Daoy (cell line): ENCODE results near the gene SYNCRIP. TPM values are rescaled to one million over a fixed set of nuclear protein-coding genes. Genes with fewer than 3 reads are reported as not detected.
"Not testable (repeated sequence)": the region's sequence is repeated elsewhere in the genome, so short reads cannot be mapped to it uniquely, and the experiment has no call there.

ENCODE experiments used
- DNase-seq: peaks from one replicate; pipeline ENCODE4 v3.0.0-alpha.2; 2015; ENCODE audit warnings: low read depth
- total RNA-seq: library from RNA; depleted of rRNA; stranded (reverse); fragments of >200 nt; shearing (Covaris generic); gene quantifications from 2 replicates; pipeline ENCODE4 v1.2.3, GENCODE V29; 2014; rRNA removed

SYNCRIP gene
- 130 and 153 TPM in 2 replicates for total RNA-seq

GRCh38 chr6:85642774-85643536 lies at the start of gene SYNCRIP:
SYNCRIP (minus strand) TSS chr6:85642886; CDS start chr6:85641439, 1,447 bp downstream.
- peak; percentile 100 for DNase-seq

- no peak for DNase-seq
These were observed 48.8 kb upstream of the SYNCRIP start for GRCh38 chr6:85691478-85691877.

DNA sequence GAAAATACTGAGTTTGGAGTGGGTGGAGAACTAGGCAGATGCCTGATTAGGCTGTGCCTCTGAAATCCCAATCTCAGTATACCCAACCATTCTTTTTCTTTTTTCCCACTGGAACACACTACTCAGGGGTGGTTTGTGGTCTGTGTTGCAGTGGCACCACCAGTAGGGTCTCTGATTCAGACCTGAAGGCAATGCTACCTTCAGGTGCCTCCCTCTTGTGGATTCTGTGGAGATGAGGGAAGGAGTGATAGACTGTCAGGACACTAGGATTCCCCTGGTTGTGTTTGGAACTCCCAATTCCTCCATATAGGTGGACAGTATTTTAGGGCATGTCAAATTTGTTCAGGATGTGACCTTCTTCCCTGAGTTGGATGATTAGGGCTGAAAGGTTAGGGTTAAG lies 47.4 kb upstream of the SYNCRIP start:
- no peak for DNase-seq

- DNase-seq, result no peak
These were observed 43.0 kb upstream of the SYNCRIP start for GRCh38 chr6:85685713-85686112.

DNA sequence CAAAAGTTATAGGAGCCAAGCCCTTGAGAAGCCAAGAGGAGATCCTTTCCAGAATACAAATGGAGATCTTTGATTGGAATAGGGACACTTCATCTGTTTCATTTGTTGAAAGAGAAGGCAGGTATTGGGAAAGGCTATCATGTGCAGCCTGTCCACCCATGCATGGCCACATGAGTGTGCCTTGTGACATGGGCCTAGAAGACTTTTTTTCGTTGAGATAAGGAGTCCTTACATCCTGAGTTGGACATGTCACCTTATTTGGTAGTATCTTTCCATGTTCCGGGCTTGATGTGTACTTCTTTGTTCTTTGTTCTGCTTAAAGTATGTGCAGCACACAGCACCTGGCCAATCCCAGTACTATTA lies 42.1 kb upstream of the SYNCRIP start:
- no peak for DNase-seq

DNA sequence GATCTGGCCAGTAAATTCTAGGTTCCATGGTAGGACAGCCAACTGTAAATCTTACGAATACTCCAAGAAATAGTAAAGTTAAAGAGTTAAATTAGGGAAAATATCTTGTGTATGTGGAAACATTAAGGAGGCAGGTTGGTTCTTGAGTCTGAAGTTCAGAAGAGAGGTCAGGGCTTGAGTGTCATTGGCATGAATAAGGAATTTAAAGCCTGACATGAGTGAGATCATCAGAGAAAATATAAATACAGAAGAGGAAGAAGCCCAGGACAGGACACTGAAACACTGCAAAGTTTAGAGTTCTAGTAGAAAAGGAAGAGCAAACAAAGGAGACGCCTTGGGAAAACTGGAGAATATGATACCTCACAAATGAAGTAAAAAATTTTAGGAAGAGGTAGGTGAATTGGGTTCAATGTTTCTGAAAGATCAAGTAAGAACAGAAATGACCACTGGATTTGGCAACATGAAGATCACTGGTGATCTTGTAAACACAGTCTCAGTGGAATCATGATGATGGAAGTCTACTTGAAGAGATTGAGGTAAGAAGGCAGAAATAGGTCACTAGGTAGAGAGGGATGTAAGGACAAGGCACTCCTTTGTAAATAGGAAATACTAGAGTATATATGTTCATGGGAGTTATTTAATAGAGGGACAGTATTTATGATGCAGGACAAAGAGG lies 41.6 kb upstream of the SYNCRIP start:
- DNase-seq, result no peak

GRCh38 chr6:85681899-85682298 lies 39.2 kb upstream of the SYNCRIP start:
- DNase-seq, result not testable (repeated sequence)

DNA sequence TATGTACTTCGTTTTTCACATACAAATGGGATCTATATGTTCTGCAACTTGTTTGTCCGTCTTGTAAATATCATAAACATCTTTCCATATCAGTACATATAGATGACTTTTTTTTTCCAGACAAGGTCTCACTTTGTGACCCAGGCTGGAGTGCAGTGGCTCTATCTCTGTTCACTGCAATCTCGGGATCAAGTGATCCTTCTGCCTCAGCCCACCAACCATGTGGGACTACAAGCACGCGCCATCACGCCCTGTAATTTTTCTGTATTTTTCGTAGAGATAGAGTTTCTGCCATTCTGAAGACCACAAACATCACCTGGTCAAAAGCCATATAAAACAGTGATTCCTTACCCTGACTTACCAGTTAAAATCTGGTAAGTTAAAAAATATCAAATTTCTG lies 37.7 kb upstream of the SYNCRIP start:
- peak; percentile 22 for DNase-seq

DNA sequence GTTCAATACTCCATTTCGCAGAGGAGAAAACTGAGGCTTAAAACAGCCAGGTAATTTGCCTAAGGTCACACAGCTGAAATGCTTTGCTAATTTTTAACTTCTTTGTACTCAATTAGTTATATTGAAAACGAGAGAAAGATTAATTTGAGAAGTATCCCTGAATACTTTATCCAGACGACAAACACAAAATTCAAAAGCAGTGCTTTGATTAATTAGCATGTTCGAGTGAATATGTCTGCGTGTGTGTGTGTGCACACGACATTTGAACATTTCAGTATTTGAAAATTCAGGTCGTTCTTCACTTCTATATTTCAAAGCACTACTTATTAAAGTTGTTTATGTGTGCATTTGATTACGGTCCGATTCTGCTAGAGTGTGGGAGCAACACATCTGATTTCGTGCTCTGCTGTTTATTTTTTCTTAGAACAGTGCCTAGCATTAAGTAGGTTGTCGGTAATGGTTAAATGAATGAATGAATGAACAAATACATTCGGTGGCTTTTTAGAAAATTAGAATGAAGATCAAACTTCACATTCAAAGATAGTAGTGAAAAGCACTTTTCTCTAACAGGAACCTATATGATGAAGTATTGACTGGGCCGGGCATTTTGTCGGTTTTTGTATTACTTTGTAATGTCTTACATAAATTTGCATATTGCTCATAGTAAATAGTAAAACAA lies 36.9 kb upstream of the SYNCRIP start:
- no peak for DNase-seq

DNA sequence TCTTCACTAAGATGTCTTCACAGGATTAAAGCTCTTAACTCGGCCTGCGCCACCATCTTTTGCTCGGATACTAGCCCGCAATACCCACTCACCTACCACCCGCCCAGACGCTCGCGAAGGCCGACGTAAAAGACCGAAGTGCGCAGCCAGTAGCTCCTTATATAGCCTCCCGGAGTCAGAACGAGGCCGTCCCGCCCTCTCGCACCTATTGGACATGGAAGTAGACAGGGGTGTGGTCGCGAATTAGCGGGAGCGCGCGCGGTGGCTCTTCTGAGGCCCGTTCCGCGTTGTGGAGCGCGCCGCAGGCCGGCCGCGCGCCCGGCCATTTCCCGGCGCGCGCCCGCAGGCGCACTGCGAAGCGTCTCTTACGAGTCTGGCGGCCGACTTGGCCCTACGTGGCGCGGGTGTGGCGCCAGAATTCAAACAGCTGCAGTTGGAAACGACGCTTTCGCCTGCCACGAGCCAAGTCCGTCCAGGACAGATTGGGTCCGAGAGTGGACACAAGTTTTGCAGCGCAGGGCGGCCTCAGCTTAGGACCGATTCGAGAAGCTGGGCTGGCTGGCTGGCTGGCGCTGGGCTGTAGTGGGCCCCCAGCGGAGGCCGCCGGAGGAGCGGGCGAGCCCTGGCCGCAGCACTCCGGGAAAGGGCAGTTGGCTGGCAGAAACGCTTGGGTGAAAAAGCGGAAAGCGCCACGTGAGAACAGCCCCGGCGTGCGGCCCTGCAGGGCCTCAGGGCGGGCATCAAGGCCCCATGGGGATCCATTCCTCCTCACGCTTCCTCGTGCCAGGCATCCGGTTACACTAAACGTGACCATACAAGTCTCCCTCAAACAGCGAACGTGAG lies 36.1 kb upstream of the SYNCRIP start:
- DNase-seq, result peak; percentile 100

GRCh38 chr6:85678026-85678601 lies 35.4 kb upstream of the SYNCRIP start:
- no peak for DNase-seq

GRCh38 chr6:85677234-85677956 lies 34.7 kb upstream of the SYNCRIP start:
- DNase-seq, result peak; percentile 13

DNA sequence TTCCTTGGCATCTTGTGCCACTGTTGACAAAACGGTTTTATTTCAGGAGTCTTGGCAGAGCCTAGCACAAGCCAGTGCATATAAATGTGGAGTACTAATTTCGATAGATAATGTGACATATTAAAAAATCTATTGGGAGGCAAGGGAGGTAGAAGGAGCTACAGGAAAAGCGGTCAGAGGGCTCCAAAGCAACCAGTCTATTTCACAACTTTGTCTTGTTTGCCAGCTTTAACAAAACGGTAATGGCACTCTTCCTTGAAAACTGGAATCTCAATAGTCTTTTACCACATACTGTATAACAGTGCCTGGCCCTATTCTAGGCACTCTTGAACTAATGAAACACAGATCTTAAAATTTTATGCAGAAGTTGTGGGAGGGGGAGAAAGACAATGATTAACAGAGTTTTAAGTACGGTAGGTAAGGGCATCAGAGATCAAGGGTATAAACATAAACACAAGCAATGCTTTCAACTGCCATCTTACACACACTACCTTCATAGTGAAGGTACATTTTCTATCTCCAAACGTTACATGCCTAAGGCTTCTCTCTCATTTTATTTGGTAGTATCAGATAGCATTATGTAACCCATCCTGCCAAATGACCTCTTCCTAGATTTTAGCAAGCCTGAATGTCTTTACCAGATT lies 33.5 kb upstream of the SYNCRIP start:
- no peak for DNase-seq

DNA sequence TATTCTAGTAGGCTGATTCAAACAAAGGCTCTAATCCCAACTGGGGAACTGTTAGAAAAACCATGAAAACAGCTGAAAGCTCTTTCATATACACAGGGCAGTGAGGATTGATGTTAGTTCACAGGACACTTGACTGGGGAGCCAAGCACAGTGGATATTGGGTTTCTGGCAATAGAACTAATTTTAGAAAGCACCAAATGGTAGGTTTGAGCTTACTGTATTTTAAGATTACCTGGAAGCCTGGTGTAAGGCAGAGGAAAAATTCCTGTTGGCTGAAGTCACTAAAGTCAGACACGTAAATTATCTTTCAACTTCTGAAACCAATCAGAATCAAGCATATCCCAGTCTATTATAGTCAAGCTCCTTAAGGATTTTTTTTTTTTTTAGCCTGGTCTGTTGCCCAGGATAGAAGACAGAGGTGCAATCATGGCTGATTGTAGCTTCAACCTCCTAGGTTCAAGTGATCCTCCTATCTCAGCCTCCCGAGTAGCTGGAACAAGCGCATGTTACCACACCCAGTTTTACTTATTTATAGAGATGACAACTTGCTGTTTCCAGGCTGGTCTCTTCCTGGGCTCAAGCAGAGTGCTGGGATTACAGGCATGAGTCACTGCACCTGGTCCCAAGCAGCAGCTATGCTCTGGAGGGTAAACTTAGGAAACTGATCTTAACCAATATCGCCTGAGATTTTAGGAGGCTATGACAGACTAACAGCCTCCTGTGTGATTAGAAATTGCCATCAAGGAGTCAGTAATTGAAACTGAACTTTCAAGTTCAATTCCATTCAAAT lies 32.5 kb upstream of the SYNCRIP start:
- peak; percentile 64 for DNase-seq

DNA sequence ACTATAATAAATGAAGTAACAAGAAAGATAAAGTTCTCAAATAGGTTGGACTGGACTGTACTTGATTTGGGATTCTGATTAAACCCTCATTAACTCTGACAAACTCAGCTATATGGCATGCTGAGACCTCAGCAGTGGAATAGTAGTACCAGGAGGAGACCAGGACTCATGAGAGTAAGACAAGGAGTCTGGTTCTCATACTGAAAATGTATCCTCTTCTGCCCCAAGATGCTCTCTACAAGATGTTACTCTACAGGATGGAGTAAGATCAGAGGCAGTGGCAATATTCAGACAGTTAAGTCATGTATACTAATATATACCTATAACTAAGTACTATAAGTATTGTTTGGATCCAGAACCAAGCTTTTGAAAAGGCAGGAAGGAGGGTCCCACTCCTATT lies 31.9 kb upstream of the SYNCRIP start:
- DNase-seq, result no peak

- no peak for DNase-seq
These were observed 30.8 kb upstream of the SYNCRIP start for GRCh38 chr6:85673198-85674139.

DNA sequence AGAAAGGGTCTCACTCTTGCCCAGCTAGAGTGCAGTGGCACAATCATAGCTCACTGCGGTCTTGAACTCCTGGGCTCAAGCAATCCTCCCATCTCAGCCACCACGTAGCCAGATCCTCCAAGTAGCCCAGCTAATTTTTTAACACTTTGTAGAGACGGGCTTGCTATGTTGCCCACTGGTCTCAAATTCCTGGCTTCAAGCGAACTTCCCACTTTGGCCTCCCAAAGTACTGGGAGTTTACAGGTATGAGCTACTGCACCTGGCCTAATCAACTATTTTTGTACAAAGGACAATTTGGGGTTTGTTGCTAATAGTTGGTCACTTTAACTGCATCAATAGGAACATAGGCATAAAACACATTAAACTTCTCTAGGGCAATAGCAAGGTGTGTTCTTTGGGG lies 29.9 kb upstream of the SYNCRIP start:
- DNase-seq, result peak; percentile 6

DNA sequence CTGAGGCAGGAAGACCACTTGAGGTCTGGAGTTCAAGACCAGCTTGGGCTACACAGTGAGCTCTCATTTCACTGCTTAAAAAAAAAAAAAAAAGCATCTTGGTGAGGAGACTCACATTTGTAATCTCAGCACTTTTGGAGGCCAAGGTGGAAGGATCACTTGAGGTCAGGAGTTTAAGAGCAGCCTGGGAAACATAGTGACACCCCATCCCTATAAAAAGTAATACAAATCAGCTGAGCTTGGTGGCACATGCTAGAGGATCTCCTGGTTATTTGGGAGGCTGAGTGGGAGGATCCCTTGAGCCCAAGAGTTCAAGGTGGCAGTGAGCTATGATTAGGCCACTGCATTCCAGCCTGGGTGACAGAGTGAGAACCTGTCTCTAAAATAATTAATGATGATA lies 29.4 kb upstream of the SYNCRIP start:
- peak; percentile 9 for DNase-seq
